Erythroblast (primary cell): ENCODE data around the gene PCK1.

Experiments
- GATA1 ChIP-seq: IDR thresholded peaks from 2 replicates; pipeline ENCODE4 v1.6.1; 2011; ENCODE audit warnings: low read depth, mild to moderate bottlenecking, control low read depth, low read length, moderate library complexity
- POLR2A ChIP-seq: IDR thresholded peaks from 2 replicates; pipeline ENCODE4 v1.6.1; 2011; ENCODE audit warnings: mild to moderate bottlenecking, low read length

DNA sequence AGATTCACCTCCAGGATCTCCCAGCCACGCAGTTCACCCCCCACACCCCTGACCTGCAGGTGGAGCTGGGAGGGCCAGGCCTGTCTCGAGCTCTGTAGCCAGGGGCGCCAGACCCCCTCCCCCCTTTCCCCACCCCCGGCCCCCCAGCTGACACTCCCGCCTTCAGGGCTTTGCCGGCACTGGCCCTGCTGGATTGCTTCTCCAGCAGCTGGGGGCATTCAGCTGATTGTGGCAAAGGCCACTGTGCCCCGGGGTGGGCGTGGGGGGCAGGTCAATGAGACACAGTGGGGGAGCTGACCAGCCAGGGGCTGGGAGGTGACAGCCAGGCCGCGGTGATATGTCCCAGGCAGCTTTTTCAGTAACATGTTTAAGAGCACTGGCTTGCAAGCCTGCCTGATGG, 37.1 kb downstream of the PCK1 start:
- no peak for TF ChIP-seq POLR2A
- no peak for TF ChIP-seq GATA1
